C4-2B (cell line): Measurements from ENCODE around the gene DNAJC18.

Experiments used
- CTCF ChIP-seq: fragments of 450-650 bp; conservative IDR thresholded peaks from 2 replicates; pipeline ENCODE4 v1.5.1; 2017; ENCODE audit warnings: mild to moderate bottlenecking
- ZFX ChIP-seq: fragments of 450-650 bp; IDR thresholded peaks from 2 replicates; pipeline ENCODE4 v1.6.1; 2017

GRCh38 chr5:139383993-139384590 lies 55.2 kb downstream of the DNAJC18 start:
- no peak for TF ChIP-seq CTCF
- TF ChIP-seq ZFX, result peak; percentile 31; the same call in 1 of the 2 replicates
